ENCODE data around the gene DPM1.

The DPM1 gene

GRCh38 chr20:50909413-50909812 lies 48.9 kb downstream of the DPM1 start:
- in situ Hi-C loops (cut with HindIII; ENCODE audit: low sequenced_read_pairs) = no loop called here
- no peak for DNase-seq (ENCODE audit: low read depth)
- TF ChIP-seq, protein P1, sequence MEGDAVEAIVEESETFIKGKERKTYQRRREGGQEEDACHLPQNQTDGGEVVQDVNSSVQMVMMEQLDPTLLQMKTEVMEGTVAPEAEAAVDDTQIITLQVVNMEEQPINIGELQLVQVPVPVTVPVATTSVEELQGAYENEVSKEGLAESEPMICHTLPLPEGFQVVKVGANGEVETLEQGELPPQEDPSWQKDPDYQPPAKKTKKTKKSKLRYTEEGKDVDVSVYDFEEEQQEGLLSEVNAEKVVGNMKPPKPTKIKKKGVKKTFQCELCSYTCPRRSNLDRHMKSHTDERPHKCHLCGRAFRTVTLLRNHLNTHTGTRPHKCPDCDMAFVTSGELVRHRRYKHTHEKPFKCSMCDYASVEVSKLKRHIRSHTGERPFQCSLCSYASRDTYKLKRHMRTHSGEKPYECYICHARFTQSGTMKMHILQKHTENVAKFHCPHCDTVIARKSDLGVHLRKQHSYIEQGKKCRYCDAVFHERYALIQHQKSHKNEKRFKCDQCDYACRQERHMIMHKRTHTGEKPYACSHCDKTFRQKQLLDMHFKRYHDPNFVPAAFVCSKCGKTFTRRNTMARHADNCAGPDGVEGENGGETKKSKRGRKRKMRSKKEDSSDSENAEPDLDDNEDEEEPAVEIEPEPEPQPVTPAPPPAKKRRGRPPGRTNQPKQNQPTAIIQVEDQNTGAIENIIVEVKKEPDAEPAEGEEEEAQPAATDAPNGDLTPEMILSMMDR (IDR thresholded peaks at IDR 0.05; ENCODE audit: low read depth, low read length, missing control alignments) = no peak
- no peak overlapping the region for H3K4me3 ChIP-seq (ENCODE audit: low read depth, low read length)

DNA sequence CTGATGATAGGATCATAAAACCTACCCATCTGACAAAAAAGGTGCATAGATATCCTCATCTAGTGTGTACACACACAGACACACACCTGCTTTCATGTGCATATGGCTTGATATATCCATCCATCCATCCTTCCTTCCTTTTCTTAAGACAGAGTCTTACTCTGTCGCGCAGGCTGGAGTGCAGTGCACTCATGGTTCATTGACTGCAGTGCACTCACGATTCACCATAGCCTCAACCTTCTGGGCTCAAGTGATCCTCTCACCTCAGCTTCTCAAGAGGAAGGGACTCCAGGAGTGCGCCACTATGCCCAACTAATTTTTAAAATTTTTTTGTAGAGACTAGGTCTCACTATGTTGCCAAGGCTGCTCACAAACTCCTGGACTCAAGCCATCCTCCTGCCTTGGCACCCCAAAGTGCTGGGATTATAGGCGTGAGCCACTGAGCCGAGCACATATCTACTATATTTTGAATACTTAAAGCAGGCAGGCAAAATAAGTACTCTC lies 54.2 kb downstream of the DPM1 start:
- TF ChIP-seq, protein P1 (IDR thresholded peaks at IDR 0.05; ENCODE audit: low read depth, low read length, missing control alignments) = no peak
- DNase-seq (ENCODE audit: low read depth) = no peak
- in situ Hi-C loops (cut with HindIII; ENCODE audit: low sequenced_read_pairs) = no loop called here
- H3K4me3 ChIP-seq (ENCODE audit: low read depth, low read length) = no peak overlapping the region

DNA sequence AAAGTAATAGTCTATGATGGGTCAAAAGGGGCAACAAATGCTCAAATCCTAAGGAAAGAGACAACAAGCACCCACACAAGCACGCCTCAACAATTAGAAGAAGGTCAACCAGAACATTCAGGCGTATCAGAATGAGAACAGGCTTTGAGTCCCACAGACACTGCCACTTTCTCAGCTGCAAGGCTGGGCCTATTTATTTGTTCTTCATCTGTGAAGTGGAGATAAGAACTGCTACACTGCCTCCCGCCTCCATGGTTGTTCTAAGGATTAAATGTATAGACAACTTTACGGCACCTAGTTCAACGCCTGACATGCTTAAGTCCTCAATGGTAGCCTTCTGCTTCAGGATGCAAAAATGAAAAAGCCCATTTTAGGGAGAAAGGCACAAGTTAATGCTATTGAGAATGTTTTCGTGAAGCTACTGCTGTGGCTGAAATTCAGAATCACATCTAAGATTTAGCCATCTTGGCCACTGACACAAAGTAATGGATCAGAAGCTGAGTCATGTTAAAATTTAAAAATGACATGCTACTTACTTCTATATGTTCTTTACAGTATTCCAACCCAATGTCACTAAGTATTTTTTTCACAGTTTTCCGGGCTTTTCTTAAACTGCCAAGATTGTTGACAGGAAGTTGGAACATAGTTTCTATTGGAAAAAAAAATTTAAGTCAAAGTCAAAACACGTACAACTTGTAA lies 54.8 kb downstream of the DPM1 start:
- TF ChIP-seq, protein P1 (IDR thresholded peaks at IDR 0.05; ENCODE audit: low read depth, low read length, missing control alignments) = no peak
- no peak overlapping the region for H3K4me3 ChIP-seq (ENCODE audit: low read depth, low read length)
- no peak for DNase-seq (ENCODE audit: low read depth)
- in situ Hi-C loops (cut with HindIII; ENCODE audit: low sequenced_read_pairs) = no loop called here

GRCh38 chr20:50901301-50901700 lies 57.0 kb downstream of the DPM1 start:
- H3K4me3 ChIP-seq (ENCODE audit: low read depth, low read length) = no peak overlapping the region
- no peak for DNase-seq (ENCODE audit: low read depth)
- in situ Hi-C loops (cut with HindIII; ENCODE audit: low sequenced_read_pairs) = no loop called here
- TF ChIP-seq, protein P1 (IDR thresholded peaks at IDR 0.05; ENCODE audit: low read depth, low read length, missing control alignments) = no peak

DNA sequence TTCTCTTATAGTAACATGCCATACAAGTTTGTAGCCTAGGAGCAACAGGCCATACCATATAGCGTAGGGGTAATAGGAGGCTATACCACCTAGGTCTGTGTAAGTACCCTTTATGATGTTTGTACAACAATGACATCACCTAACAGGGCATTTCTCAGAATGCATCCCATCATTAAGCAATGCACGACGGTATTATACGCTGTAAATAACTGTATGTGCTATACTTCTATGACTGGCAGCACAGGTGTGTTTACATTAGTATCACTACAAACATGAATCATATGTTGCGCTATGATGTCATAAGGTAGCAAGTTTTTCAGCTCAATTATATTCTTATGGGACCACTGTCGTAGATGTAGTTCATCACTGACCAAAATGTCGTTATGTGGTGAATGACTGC lies 58.1 kb downstream of the DPM1 start:
- no peak overlapping the region for H3K4me3 ChIP-seq (ENCODE audit: low read depth, low read length)
- in situ Hi-C loops (cut with HindIII; ENCODE audit: low sequenced_read_pairs) = no loop called here
- TF ChIP-seq, protein P1 (IDR thresholded peaks at IDR 0.05; ENCODE audit: low read depth, low read length, missing control alignments) = no peak
- DNase-seq (ENCODE audit: low read depth) = no peak

DNA sequence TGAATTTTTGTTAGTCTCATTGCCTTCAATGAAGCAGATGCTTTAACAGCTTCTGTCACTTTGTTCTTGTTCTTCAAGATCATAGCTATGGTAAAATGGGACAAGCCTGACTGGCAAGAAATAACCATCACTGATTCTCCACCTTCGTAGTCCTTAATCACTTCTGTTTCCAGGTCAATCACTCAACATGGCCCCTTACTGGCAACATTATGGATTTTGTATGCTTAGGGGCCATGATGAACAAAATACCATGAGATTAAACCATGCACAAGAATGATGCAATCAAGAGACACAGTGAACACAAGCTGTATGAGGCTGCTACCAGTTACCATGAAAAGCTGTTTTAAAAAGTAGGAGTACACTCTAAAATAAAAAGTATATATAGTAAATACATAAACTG lies 59.9 kb downstream of the DPM1 start:
- in situ Hi-C loops (cut with HindIII; ENCODE audit: low sequenced_read_pairs) = no loop called here
- DNase-seq (ENCODE audit: low read depth) = no peak
- TF ChIP-seq, protein P1 (IDR thresholded peaks at IDR 0.05; ENCODE audit: low read depth, low read length, missing control alignments) = no peak
- H3K4me3 ChIP-seq (ENCODE audit: low read depth, low read length) = no peak overlapping the region

Data from astrocyte of the cerebellum (primary cell).